Stomach (tissue), 9 donors: ENCODE results near the gene LRRN3. TPM values are rescaled to one million over a fixed set of nuclear protein-coding genes. Genes with fewer than 3 reads are reported as not detected.

Experiments used
- DNase-seq, 2 donors: peaks; one replicate each; pipeline versions ENCODE4 v3.0.0 to v3.0.0-alpha.2; 2013 to 2019
- H3K27ac ChIP-seq, 5 donors: fragments of 200-600 bp in 4 of 5; sonication (generic) in 4 of 5; one replicate each; pipeline ENCODE4 v1.5.1; 2013 to 2019; ENCODE audit warnings: mild to moderate bottlenecking in 1 of 5, moderate library complexity in 1 of 5
- H3K27me3 ChIP-seq, 3 donors: fragments of 200-600 bp; sonication (generic); one replicate each; pipeline ENCODE4 v1.5.1; 2017 to 2019; ENCODE audit warnings: mixed run types in 1 of 3
- H3K36me3 ChIP-seq, 4 donors: fragments of 200-600 bp; sonication (generic); 1 replicate in 3 of 4; 2 replicates in 1 of 4; pipeline ENCODE4 v1.5.1; 2016 to 2019
- H3K4me1 ChIP-seq, 4 donors: fragments of 200-600 bp; sonication (generic); one replicate each; pipeline ENCODE4 v1.5.1; 2016 to 2019
- H3K4me3 ChIP-seq, 4 donors: fragments of 200-600 bp; sonication (generic) in 3 of 4; one replicate each; pipeline ENCODE4 v1.5.1; 2016 to 2019; ENCODE audit warnings: mild to moderate bottlenecking in 1 of 4
- H3K9me3 ChIP-seq, 4 donors: fragments of 200-600 bp; sonication (generic); one replicate each; pipeline ENCODE4 v1.5.1; 2016 to 2019
- EP300 ChIP-seq: sonication (generic); formaldehyde crosslinking; IDR thresholded peaks from one replicate; pipeline ENCODE4 v1.6.1; 2017; ENCODE audit warnings: antibody characterized with exemption
- POLR2A ChIP-seq, 4 donors: fragments of 450-650 bp; IDR thresholded peaks; one replicate each; pipeline ENCODE4 v1.6.1; 2016; ENCODE audit warnings: antibody characterized with exemption in 4 of 4, control low read depth in 2 of 4, mild to moderate bottlenecking in 1 of 4, moderate library complexity in 1 of 4
- POLR2AphosphoS5 ChIP-seq, 3 donors: sonication (generic); formaldehyde crosslinking; IDR thresholded peaks; one replicate each; pipeline ENCODE4 v1.6.1; 2016; ENCODE audit warnings: antibody characterized with exemption in 3 of 3
- WGBS, 5 donors: extraction: QIAGEN DNeasy Blood & Tissue Kit in 3 of 5; methylation state at CpG; one replicate each; pipeline versions ENCODE4 v1.1.5 to v1.1.7; 2013 to 2018; 5-methylcytosine and 5-hydroxymethylcytosine counted together
- intact Hi-C: fragments of 100-400 bp; cut with DNase I; formaldehyde crosslinking; loops from one replicate; pipeline ENCODE4 v1.15.1; 2023; ENCODE audit warnings: low total_unique reads
- polyA plus RNA-seq, 3 donors: library from polyadenylated mRNA; stranded (reverse); fragments of 200-250 nt; gene quantifications; one replicate each; pipeline ENCODE4 v1.2.3, GENCODE V29; 2013
- total RNA-seq, 5 donors: library from RNA; depleted of rRNA; stranded (reverse); fragments of >200 nt; gene quantifications; one replicate each; pipeline versions ENCODE4 v1.1.0 to v1.2.3, GENCODE V29; 2014 to 2016
- TF ChIP-seq, protein P1 (sequence below), 7 experiments: fragments of 450-650 bp in 4 of 7; fragments of 200-600 bp in 3 of 7; sonication (generic) in 3 of 7; IDR thresholded peaks; one replicate each; pipeline ENCODE4 v1.5.1; 2016 to 2019; ENCODE audit warnings: antibody characterized with exemption in 7 of 7, control low read depth in 2 of 7, mild to moderate bottlenecking in 1 of 7
- donor health status: healthy with polysubstance abuse.
- donor health status: Bipolar disorder and iron deficiency.
- donor health status: healthy.

Gene LRRN3
- total and polyA plus RNA-seq, 8 donors = 0.33 to 4.4 (median 0.61) TPM; not detected in 5

DNA sequence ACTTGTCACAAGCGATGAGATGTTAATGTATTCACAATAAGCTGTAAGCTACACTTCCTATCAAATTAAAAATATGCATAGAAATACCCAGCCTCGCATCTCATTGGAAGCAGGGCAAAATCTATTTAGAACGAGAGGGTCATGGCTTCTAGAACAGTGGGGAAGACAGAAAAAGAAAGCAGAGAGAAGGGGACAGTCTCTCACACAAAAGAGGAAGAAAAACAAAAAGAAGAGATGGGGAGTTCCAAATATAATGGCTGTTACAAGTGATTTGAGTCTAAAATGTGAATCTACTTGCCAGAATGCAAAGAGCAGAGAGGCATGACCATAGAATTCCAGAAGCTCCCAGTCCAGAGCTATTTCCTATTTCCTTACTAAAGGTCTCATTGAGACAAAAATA lies 13.8 kb downstream of the LRRN3 start:
- 89 to 97% (median 95%) methylated on average over 3 of the region's 3 CpGs for WGBS, 5 donors
- Histone ChIP-seq H3K27me3 (no peaks in the 10 kb centered on the region), H3K9me3 (no peaks in the 10 kb centered on the region), H3K36me3 (no peaks in the 10 kb centered on the region), H3K4me1 (peaks cover 0 to 18% (median 6%) of the 10 kb centered on the region in 4 donors), H3K27ac (no peak overlapping the region), H3K4me3 (no peak overlapping the region)
- intact Hi-C loops = no loop called here
- no peak for DNase-seq
- TF ChIP-seq EP300 (no peak), POLR2A (IDR thresholded peaks at IDR 0.05) (no peak), POLR2AphosphoS5 (IDR thresholded peaks at IDR 0.05) (no peak)
- TF ChIP-seq, protein P1, sequence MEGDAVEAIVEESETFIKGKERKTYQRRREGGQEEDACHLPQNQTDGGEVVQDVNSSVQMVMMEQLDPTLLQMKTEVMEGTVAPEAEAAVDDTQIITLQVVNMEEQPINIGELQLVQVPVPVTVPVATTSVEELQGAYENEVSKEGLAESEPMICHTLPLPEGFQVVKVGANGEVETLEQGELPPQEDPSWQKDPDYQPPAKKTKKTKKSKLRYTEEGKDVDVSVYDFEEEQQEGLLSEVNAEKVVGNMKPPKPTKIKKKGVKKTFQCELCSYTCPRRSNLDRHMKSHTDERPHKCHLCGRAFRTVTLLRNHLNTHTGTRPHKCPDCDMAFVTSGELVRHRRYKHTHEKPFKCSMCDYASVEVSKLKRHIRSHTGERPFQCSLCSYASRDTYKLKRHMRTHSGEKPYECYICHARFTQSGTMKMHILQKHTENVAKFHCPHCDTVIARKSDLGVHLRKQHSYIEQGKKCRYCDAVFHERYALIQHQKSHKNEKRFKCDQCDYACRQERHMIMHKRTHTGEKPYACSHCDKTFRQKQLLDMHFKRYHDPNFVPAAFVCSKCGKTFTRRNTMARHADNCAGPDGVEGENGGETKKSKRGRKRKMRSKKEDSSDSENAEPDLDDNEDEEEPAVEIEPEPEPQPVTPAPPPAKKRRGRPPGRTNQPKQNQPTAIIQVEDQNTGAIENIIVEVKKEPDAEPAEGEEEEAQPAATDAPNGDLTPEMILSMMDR (IDR thresholded peaks at IDR 0.05) = no peak

DNA sequence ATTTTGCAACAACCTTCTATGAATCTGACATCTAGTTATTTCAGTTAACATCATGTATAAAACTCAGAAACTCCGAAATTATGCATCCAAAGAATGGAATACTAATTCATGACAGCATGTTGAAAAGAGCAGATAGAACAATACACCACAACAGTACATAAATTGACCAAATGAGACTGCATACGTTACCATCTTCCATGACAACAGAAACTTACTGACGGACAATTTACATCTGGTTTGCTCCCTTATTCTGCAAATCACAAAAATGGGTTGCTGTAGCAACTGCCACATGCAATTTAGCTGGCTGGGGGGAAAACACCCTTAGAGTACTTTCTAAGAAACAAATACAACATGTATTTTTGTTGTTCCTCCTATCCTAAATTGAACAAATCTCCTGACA lies 14.3 kb downstream of the LRRN3 start:
- intact Hi-C loops = no loop called here
- DNase-seq = no peak
- Histone ChIP-seq H3K4me1 (peaks cover 0 to 18% (median 6%) of the 10 kb centered on the region in 4 donors), H3K4me3 (no peak overlapping the region), H3K9me3 (no peaks in the 10 kb centered on the region), H3K36me3 (no peaks in the 10 kb centered on the region), H3K27me3 (no peaks in the 10 kb centered on the region), H3K27ac (no peak overlapping the region)
- WGBS, 5 donors = 91 to 96% (median 93%) methylated on average over 3 of the region's 3 CpGs
- no peak for TF ChIP-seq POLR2AphosphoS5 (IDR thresholded peaks at IDR 0.05)
- TF ChIP-seq, protein P1 (IDR thresholded peaks at IDR 0.05) = no peak
- TF ChIP-seq EP300 = no peak
- no peak for TF ChIP-seq POLR2A (IDR thresholded peaks at IDR 0.05)

DNA sequence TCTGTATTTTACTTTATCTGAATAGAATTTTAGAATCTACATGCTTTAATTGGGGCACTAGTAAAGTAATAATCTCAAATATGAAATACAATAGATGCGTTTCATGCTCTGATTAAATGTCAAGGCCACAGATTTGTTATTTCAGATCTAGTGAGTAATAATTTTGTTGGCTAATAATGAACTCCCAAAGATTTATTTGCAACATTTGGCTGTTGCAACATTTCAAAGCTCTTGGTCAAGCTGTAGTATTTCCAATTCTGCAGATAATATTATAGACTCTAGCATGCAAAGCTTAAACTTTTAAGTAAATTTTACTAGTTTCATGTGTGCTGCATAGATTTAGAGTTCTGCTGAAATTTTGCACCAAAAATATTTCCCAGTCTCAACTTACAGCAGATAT lies 16.7 kb downstream of the LRRN3 start:
- H3K4me1 ChIP-seq = peaks cover 0 to 18% (median 6%) of the 10 kb centered on the region in 4 donors
- DNase-seq = no peak
- no peaks in the 10 kb centered on the region for H3K9me3 ChIP-seq
- H3K27me3 ChIP-seq = no peaks in the 10 kb centered on the region
- 64 to 77% (median 66%) methylated on average over 1 of the region's 1 CpG for whole genome bisulfite sequencing, 5 donors
- no peak overlapping the region for H3K4me3 ChIP-seq
- H3K27ac ChIP-seq = no peak overlapping the region
- H3K36me3 ChIP-seq = no peaks in the 10 kb centered on the region
- TF ChIP-seq POLR2AphosphoS5 (IDR thresholded peaks at IDR 0.05) (no peak), POLR2A (IDR thresholded peaks at IDR 0.05) (no peak), EP300 (no peak)
- TF ChIP-seq, protein P1 (IDR thresholded peaks at IDR 0.05) = no peak
- intact Hi-C loops = no loop called here

DNA sequence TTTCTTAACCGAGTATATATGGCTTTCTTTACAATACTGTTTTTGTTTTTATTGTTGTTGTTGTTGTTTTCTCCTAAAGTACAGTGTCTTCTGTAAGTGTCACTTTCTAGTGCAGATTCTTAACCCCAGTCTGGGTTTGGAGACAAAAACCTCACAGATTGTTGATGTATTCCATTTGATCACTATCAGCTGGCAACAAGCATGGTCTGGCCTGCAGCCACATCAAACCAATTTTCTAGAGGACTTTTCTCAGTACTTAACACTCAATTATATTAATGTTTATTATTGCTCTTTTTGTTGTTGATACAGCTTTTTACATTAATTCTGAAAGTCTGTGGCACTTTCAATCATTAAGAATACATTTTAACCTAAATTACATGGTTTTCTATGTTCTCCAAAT lies 17.1 kb downstream of the LRRN3 start:
- TF ChIP-seq POLR2AphosphoS5 (IDR thresholded peaks at IDR 0.05) = no peak
- TF ChIP-seq POLR2A (IDR thresholded peaks at IDR 0.05) = no peak
- TF ChIP-seq EP300 = no peak
- TF ChIP-seq, protein P1 (IDR thresholded peaks at IDR 0.05) = no peak
- Histone ChIP-seq H3K36me3 (no peaks in the 10 kb centered on the region), H3K9me3 (no peaks in the 10 kb centered on the region), H3K27me3 (no peaks in the 10 kb centered on the region), H3K27ac (no peak overlapping the region), H3K4me3 (no peak overlapping the region), H3K4me1 (peaks cover 0 to 18% (median 6%) of the 10 kb centered on the region in 4 donors)
- 72 to 88% (median 82%) methylated on average over 1 of the region's 1 CpG for WGBS, 5 donors
- DNase-seq = no peak
- intact Hi-C loops = no loop called here
